Heart left ventricle (tissue), 16 donors: Measurements from ENCODE around the gene ACVRL1. TPM values are rescaled to one million over a fixed set of nuclear protein-coding genes. Genes with fewer than 3 reads are reported as not detected.

ENCODE experiments used
- ATAC-seq, 4 donors: fragments of 200-7000 bp; cut with Tn5 transposase; one replicate each; pipeline ENCODE4 v1.9.1; 2020 to 2022; ENCODE audit warnings: moderate library complexity in 4 of 4, mild to moderate bottlenecking in 3 of 4, moderate number of reproducible peaks in 1 of 4
- DNase-seq, 5 donors: peaks; one replicate each; pipeline ENCODE4 v3.0.0-alpha.2; 2020
- H3K27ac ChIP-seq, 12 donors: fragments of 200-600 bp; sonication (generic) in 4 of 12; one replicate each; pipeline versions ENCODE4 v1.5.0 to v1.8.0; 2016 to 2022; ENCODE audit warnings: mild to moderate bottlenecking in 2 of 12
- H3K27me3 ChIP-seq, 9 donors: fragments of 200-600 bp; sonication (generic) in 2 of 9; one replicate each; pipeline versions ENCODE4 v1.5.1 to v1.8.0; 2016 to 2022; ENCODE audit warnings: mild to moderate bottlenecking in 3 of 9
- H3K36me3 ChIP-seq, 9 donors: fragments of 200-600 bp; sonication (generic) in 2 of 9; one replicate each; pipeline versions ENCODE4 v1.5.0 to v1.8.0; 2018 to 2022; ENCODE audit warnings: mild to moderate bottlenecking in 2 of 9
- H3K4me1 ChIP-seq, 12 donors: fragments of 200-600 bp; sonication (generic) in 4 of 12; one replicate each; pipeline versions ENCODE4 v1.5.0 to v1.8.0; 2016 to 2022; ENCODE audit warnings: mild to moderate bottlenecking in 3 of 12
- H3K4me3 ChIP-seq, 12 donors: fragments of 200-600 bp; sonication (generic) in 4 of 12; one replicate each; pipeline versions ENCODE4 v1.5.0 to v1.8.0; 2017 to 2022; ENCODE audit warnings: mild to moderate bottlenecking in 9 of 12, moderate library complexity in 4 of 12
- H3K9me3 ChIP-seq, 12 donors: fragments of 200-600 bp; sonication (generic) in 4 of 12; one replicate each; pipeline versions ENCODE4 v1.5.0 to v1.8.0; 2016 to 2022; ENCODE audit warnings: mild to moderate bottlenecking in 1 of 12
- POLR2A ChIP-seq, 2 donors: fragments of 450-650 bp; IDR thresholded peaks; one replicate each; pipeline ENCODE4 v1.6.1; 2017; ENCODE audit warnings: antibody characterized with exemption in 2 of 2, mild to moderate bottlenecking in 2 of 2, moderate library complexity in 2 of 2
- WGBS, 4 donors: extraction: QIAGEN DNeasy Blood & Tissue Kit in 2 of 4; methylation state at CpG; one replicate each; pipeline versions ENCODE4 v1.1.5 to v1.1.7; 2013 to 2018; 5-methylcytosine and 5-hydroxymethylcytosine counted together
- intact Hi-C, 10 donors: fragments of 100-400 bp; cut with DNase I; formaldehyde crosslinking; loops; one replicate each; pipeline versions ENCODE4 v1.11.1 to v1.14.2; 2022
- polyA plus RNA-seq, 2 donors: library from polyadenylated mRNA; stranded (reverse); fragments of 200-250 nt; gene quantifications; one replicate each; pipeline ENCODE4 v1.2.3, GENCODE V29; 2013
- total RNA-seq, 9 donors: library from RNA; depleted of rRNA in 2 of 9; stranded (reverse); fragments of >200 nt in 2 of 9; fragmentation: NEBNext Ultra II Directional in 3 of 9; extraction: Animal tissue kit (Norgen Biotek cat#: 25700) in 3 of 9; gene quantifications; one replicate each; pipeline versions ENCODE4 v1.1.0 to v1.2.4, GENCODE V29; 2016 to 2023
- TF ChIP-seq, protein P1 (sequence below), 12 donors: fragments of 200-600 bp; sonication (generic) in 4 of 12; IDR thresholded peaks; one replicate each; pipeline versions ENCODE4 v1.5.0 to v1.8.0; 2018 to 2022; ENCODE audit warnings: antibody characterized with exemption in 12 of 12, mild to moderate bottlenecking in 5 of 12
- donor health status: ischemic (EF 13 %, LVEDD 7.1; RV severe dilation, severe dysfunction).
- donor health status: healthy with polysubstance abuse.
- donor health status: DM: no; HTN: yes; CAD: no.
- donor health status: DM: no; HTN: no; CAD: no.
- donor health status: ischemic (EF 25% LVEDD 6.9; RV normal size, moderate dysfunction).
- donor health status: ischemic (EF 25% LVEDD 5.7; RV mildly dilated, moderate dysfunction).
- donor health status: healthy.
- donor health status: DM: yes; HTN: yes; CAD: no.
- donor health status: ischemic (EF 35%, LVEDD 5.7; RV mildly dilated, moderate dysfunction).
- donor health status: nonischemic (EF 11% LVEDD 7.7; RV severe dilation, severe dysfunction).
- donor health status: DM: yes; HTN: yes; CAD: no.
- donor health status: PGD.
- donor health status: ischemic (EF 29% LVEDD 5.4; RV normal size, mild dysfunction).
- donor health status: nonischemic (EF 23%, LVEDD 6.1; RV moderate dilation, normal function).

ACVRL1 gene
- total and polyA plus RNA-seq, 11 donors: 20.5 to 116 (median 33.4) TPM

DNA sequence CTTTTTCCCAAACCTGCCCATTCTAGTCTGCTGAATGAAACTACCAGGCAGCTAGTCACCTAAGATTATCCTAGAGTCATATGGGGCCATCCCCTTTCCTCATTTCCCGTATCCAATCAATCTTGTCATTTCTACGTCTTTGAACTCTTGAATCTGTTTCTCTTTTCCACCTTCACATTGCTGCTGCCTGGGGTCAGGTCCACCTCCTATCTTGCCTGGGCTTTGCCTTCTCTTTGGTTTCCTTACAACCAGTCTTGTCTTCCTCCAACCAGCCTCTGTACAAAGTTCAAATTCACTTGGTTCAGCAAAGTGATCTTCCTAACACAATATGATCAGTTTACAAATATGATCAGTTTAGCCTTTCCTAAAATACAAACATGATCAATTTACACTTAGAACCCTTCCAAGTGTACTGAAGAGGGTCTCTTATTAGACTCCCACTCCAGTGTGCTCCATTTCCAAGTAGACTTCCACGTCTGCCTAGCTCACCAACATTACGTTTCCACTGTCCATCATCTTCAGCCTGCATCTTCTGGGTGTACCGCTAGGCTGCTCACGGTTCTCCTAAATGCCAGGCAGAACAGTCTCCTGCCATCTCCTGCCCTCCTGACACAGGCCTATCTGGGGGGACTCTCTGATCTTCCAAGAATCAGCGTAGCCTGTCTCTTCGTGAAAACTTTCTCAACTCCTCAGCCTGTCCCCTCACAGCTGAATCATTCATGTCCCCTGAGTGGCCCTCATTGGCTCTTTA lies 40.1 kb downstream of the ACVRL1 start:
- H3K4me1 ChIP-seq: peaks cover 0 to 9% (median 4%) of the 10 kb centered on the region in 12 donors
- no peaks in the 10 kb centered on the region for H3K36me3 ChIP-seq
- DNase-seq (no peak), ATAC-seq (no peak)
- peaks cover 0 to 21% (median 8%) of the 10 kb centered on the region in 12 donors for H3K9me3 ChIP-seq
- TF ChIP-seq, protein P1, sequence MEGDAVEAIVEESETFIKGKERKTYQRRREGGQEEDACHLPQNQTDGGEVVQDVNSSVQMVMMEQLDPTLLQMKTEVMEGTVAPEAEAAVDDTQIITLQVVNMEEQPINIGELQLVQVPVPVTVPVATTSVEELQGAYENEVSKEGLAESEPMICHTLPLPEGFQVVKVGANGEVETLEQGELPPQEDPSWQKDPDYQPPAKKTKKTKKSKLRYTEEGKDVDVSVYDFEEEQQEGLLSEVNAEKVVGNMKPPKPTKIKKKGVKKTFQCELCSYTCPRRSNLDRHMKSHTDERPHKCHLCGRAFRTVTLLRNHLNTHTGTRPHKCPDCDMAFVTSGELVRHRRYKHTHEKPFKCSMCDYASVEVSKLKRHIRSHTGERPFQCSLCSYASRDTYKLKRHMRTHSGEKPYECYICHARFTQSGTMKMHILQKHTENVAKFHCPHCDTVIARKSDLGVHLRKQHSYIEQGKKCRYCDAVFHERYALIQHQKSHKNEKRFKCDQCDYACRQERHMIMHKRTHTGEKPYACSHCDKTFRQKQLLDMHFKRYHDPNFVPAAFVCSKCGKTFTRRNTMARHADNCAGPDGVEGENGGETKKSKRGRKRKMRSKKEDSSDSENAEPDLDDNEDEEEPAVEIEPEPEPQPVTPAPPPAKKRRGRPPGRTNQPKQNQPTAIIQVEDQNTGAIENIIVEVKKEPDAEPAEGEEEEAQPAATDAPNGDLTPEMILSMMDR (IDR thresholded peaks at IDR 0.05): no peak
- no peak for TF ChIP-seq POLR2A (IDR thresholded peaks at IDR 0.05)
- no peaks in the 10 kb centered on the region for H3K27me3 ChIP-seq
- no peak overlapping the region for H3K27ac ChIP-seq
- H3K4me3 ChIP-seq: no peak overlapping the region
- WGBS, 4 donors: 92 to 96% (median 95%) methylated on average over 8 of the region's 8 CpGs
- intact Hi-C loops: no loop called here

DNA sequence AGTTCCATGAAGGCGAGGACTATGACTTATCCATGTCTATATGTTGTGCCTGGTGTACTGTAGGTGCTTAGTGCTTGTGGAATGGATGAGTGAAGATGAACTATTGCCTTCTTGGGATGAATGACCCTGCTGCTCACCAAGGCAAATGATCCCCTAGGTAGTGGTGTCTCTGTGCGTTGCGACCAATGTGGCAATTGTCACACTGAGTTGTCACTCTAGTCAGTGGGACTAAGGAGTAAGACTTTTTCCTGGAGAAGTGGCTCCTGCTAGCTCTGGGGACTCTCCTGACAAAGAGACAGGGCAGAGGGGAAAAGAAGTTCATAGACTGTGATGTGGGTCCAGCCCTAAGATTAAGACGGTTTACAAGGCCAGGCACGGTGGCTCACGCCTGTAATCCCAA lies 40.8 kb downstream of the ACVRL1 start:
- intact Hi-C loops: no loop called here
- no peak for TF ChIP-seq POLR2A (IDR thresholded peaks at IDR 0.05)
- TF ChIP-seq, protein P1 (IDR thresholded peaks at IDR 0.05): no peak
- Histone ChIP-seq H3K27me3 (no peaks in the 10 kb centered on the region), H3K9me3 (peaks cover 0 to 21% (median 8%) of the 10 kb centered on the region in 12 donors), H3K36me3 (no peaks in the 10 kb centered on the region), H3K4me1 (peaks cover 0 to 15% (median 6%) of the 10 kb centered on the region in 12 donors), H3K27ac (no peak overlapping the region), H3K4me3 (no peak overlapping the region)
- 92 to 96% (median 95%) methylated on average over 6 of the region's 6 CpGs for WGBS, 4 donors
- DNase-seq (no peak), ATAC-seq (no peak)

- Histone ChIP-seq H3K9me3 (peaks cover 0 to 10% (median 6%) of the 10 kb centered on the region in 12 donors), H3K27ac (no peak overlapping the region), H3K27me3 (no peaks in the 10 kb centered on the region), H3K4me3 (no peak overlapping the region), H3K4me1 (peaks cover 0 to 29% (median 18%) of the 10 kb centered on the region in 12 donors), H3K36me3 (no peaks in the 10 kb centered on the region)
- no peak for TF ChIP-seq POLR2A (IDR thresholded peaks at IDR 0.05)
- TF ChIP-seq, protein P1 (IDR thresholded peaks at IDR 0.05): no peak
- DNase-seq (no peak), ATAC-seq (no peak)
- WGBS, 4 donors: 86 to 88% (median 86%) methylated on average over 6 of the region's 6 CpGs
- intact Hi-C loops: loop anchor here in 1 of 10 donors (2.0 kb wide), 1 partner anchor 19 kb away; no protein-coding TSS in a partner anchor
Measured at GRCh38 chr12:51949342-51950030, 42.2 kb downstream of the ACVRL1 start.

- ATAC-seq: no peak
- Histone ChIP-seq H3K27me3 (no peaks in the 10 kb centered on the region), H3K4me1 (peaks cover 8 to 41% (median 30%) of the 10 kb centered on the region in 12 donors), H3K36me3 (no peaks in the 10 kb centered on the region), H3K9me3 (no peaks in the 10 kb centered on the region), H3K27ac (peak overlapping the region in 9 of 12 donors; percentile 37 to 61 (median 42)), H3K4me3 (peak overlapping the region in 11 of 12 donors; percentile 36 to 100 (median 64))
- no peak for DNase-seq
- TF ChIP-seq, protein P1 (IDR thresholded peaks at IDR 0.05): no peak
- no peak for TF ChIP-seq POLR2A (IDR thresholded peaks at IDR 0.05)
- intact Hi-C loops: loop anchor here in 1 of 10 donors (2.0 kb wide), 1 partner anchor 20 kb away; no protein-coding TSS in a partner anchor
- WGBS, 4 donors: 4 to 6% (median 5%) methylated on average over 5 of the region's 5 CpGs
Measured at GRCh38 chr12:51950682-51951198, 43.4 kb downstream of the ACVRL1 start.
